K562 (cell line): Measurements from ENCODE around the gene SLC6A6. TPM values are rescaled to one million over a fixed set of nuclear protein-coding genes. Genes with fewer than 3 reads are reported as not detected.

Source experiments
- MNT ChIP-seq, 2 experiments: fragments of 450-650 bp; conservative IDR thresholded peaks; 2 replicates each; pipeline ENCODE4 v1.6.1; 2017; ENCODE audit warnings: mild to moderate bottlenecking in 2 of 2, moderate library complexity in 2 of 2
- MTA3 ChIP-seq: fragments of 450-650 bp; formaldehyde crosslinking; IDR thresholded peaks from 2 replicates; pipeline ENCODE4 v1.6.1; 2017; ENCODE audit warnings: mild to moderate bottlenecking, borderline replicate concordance
- NELFE ChIP-seq: IDR thresholded peaks from 2 replicates; pipeline ENCODE4 v1.6.1; 2011; ENCODE audit warnings: mild to moderate bottlenecking; ENCODE audit not compliant: insufficient read depth, insufficient read length
- NR3C1 ChIP-seq: sonication (generic); formaldehyde crosslinking; IDR thresholded peaks from 2 replicates; pipeline ENCODE4 v1.8.1; 2022; ENCODE audit warnings: missing genetic modification reagents
- NR4A1 ChIP-seq, 2 experiments: fragments of 250-450 bp in 1 of 2; fragments of 450-650 bp in 1 of 2; sonication (Bioruptor Pico) in 1 of 2; IDR thresholded peaks; 2 replicates each; pipeline versions ENCODE4 v1.4.0 to v1.6.1; 2016 to 2020; ENCODE audit warnings: mild to moderate bottlenecking in 2 of 2, missing compliant biosample characterization in 1 of 2, missing genetic modification characterization in 1 of 2, moderate library complexity in 1 of 2
- PTBP1 ChIP-seq: fragments of 200-400 bp; formaldehyde crosslinking; IDR thresholded peaks from 2 replicates; pipeline ENCODE4 v1.6.1; 2017; ENCODE audit warnings: low read depth, low read length
- RNF2 ChIP-seq: sonication (generic); IDR thresholded peaks from 2 replicates; pipeline ENCODE4 v1.6.1; 2016
- ZFPM2 ChIP-seq: fragments of 250-450 bp; sonication (Bioruptor Pico); IDR thresholded peaks from 2 replicates; pipeline ENCODE4 v1.5.1; 2022; ENCODE audit warnings: mild to moderate bottlenecking
- polyA plus RNA-seq, 8 experiments: library from polyadenylated mRNA; depleted of rRNA in 4 of 8; stranded (reverse) in 5 of 8; unstranded in 3 of 8; fragments of >200 nt; fragmentation: Nextera tagmentation in 2 of 8; fragmentation: Illumina TruSeq in 1 of 8; extraction: Ambion mirVana in 2 of 8; extraction: Trizol in 1 of 8; gene quantifications; 2 replicates each; pipeline versions ENCODE4 v1.2.1 to v1.2.3, GENCODE V29; 2011 to 2014; ENCODE audit warnings: inconsistent platforms in 1 of 8, missing spikeins in 1 of 8
- total RNA-seq, 7 experiments: library from RNA; depleted of rRNA in 6 of 7; stranded (reverse); fragments of >200 nt in 6 of 7; fragmentation: Illumina TruSeq in 2 of 7; extraction: Trizol in 2 of 7; gene quantifications; 2 replicates each; pipeline versions ENCODE4 v1.2.1 to v1.2.3, GENCODE V29; 2011 to 2021; ENCODE audit warnings: low replicate concordance in 1 of 7
- TF ChIP-seq, protein P1 (sequence below): fragments of 450-650 bp; IDR thresholded peaks from 2 replicates; pipeline ENCODE4 v1.7.0; 2016; ENCODE audit warnings: borderline replicate concordance
- TF ChIP-seq, protein P2 (sequence below): sonication (generic); formaldehyde crosslinking; IDR thresholded peaks from 2 replicates; pipeline ENCODE4 v1.8.0; 2022; ENCODE audit warnings: mild to moderate bottlenecking, missing genetic modification reagents
- TF ChIP-seq, protein P3 (sequence below): IDR thresholded peaks from 3 replicates; pipeline ENCODE4 v1.6.1; 2011; ENCODE audit warnings: borderline replicate concordance, mild to moderate bottlenecking; ENCODE audit not compliant: insufficient read length, insufficient read depth
- TF ChIP-seq, protein P4 (sequence below): sonication (generic); formaldehyde crosslinking; IDR thresholded peaks from 2 replicates; pipeline ENCODE4 v1.8.1; 2023; ENCODE audit warnings: mild to moderate bottlenecking, missing genetic modification reagents
- TF ChIP-seq, protein P5 (sequence below): IDR thresholded peaks from 2 replicates; pipeline ENCODE4 v1.6.1; 2012; ENCODE audit warnings: low read depth, low read length, improper control_type of control experiment, borderline replicate concordance
- TF ChIP-seq, protein P6 (sequence below): fragments of 200-400 bp; formaldehyde crosslinking; IDR thresholded peaks from 2 replicates; pipeline ENCODE4 v1.6.1; 2017; ENCODE audit warnings: mild to moderate bottlenecking, low read depth, low read length, moderate library complexity
- TF ChIP-seq, protein P7 (sequence below): fragments of 250-450 bp; sonication (Bioruptor Pico); IDR thresholded peaks from 2 replicates; pipeline ENCODE4 v1.5.0; 2021

SLC6A6 gene
- total and polyA plus RNA-seq, 9 of the 15 experiments (the other 6 are each of a cell fraction or from before 2014, with no cell fraction given) = 12.3 to 203 (median 93.2) TPM

DNA sequence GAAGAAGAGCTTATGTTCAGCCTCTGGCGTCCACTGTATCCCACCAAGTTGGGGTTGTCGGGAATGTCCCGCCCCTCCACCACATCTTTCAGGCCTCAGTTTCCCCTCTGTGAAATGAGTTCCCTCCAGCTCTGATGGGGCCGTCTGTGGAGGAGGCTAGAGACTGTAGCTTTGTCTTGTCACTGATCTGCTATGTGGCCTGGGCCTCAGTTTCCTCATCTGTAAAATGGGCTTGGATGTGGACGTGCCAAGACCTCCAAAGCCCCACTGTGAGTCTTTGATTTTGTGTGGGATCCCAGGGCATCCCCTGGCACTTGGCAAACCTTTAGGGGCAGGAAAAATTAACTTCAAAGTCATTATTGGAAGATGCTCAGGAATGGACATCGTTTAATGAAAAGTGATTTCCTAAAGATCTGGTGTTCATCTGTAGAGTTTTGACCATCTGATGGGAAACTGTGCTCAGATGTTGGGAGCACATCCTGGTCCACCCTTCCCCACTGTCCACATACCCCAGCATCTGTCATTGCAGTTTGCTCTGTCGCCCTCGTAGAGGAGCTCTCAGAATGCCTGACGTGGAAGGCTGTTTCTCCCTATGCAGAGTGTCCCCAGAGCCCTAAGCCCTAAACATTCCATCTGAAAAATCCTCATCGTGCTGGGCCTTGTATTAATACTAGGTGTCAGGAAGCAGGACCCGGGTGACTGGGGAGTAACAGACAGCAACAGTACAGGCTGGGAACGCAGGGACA lies 28.5 kb downstream of the SLC6A6 start (continued):
- TF ChIP-seq, protein P1, sequence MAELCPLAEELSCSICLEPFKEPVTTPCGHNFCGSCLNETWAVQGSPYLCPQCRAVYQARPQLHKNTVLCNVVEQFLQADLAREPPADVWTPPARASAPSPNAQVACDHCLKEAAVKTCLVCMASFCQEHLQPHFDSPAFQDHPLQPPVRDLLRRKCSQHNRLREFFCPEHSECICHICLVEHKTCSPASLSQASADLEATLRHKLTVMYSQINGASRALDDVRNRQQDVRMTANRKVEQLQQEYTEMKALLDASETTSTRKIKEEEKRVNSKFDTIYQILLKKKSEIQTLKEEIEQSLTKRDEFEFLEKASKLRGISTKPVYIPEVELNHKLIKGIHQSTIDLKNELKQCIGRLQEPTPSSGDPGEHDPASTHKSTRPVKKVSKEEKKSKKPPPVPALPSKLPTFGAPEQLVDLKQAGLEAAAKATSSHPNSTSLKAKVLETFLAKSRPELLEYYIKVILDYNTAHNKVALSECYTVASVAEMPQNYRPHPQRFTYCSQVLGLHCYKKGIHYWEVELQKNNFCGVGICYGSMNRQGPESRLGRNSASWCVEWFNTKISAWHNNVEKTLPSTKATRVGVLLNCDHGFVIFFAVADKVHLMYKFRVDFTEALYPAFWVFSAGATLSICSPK = no peak
- TF ChIP-seq MNT (conservative IDR thresholded peaks at IDR 0.05) = no peak
- TF ChIP-seq, protein P2, sequence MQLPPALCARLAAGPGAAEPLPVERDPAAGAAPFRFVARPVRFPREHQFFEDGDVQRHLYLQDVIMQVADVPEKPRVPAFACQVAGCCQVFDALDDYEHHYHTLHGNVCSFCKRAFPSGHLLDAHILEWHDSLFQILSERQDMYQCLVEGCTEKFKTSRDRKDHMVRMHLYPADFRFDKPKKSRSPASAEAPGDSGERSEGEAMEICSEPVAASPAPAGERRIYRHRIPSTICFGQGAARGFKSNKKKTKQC (CRISPR knock-in tag) = no peak
- no peak for TF ChIP-seq NR4A1 (CRISPR knock-in tag; IDR thresholded peaks at IDR 0.05)
- no peak for TF ChIP-seq NR4A1 (tag; IDR thresholded peaks at IDR 0.05)
- TF ChIP-seq, protein P3, sequence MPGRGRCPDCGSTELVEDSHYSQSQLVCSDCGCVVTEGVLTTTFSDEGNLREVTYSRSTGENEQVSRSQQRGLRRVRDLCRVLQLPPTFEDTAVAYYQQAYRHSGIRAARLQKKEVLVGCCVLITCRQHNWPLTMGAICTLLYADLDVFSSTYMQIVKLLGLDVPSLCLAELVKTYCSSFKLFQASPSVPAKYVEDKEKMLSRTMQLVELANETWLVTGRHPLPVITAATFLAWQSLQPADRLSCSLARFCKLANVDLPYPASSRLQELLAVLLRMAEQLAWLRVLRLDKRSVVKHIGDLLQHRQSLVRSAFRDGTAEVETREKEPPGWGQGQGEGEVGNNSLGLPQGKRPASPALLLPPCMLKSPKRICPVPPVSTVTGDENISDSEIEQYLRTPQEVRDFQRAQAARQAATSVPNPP = no peak
- TF ChIP-seq, protein P4, sequence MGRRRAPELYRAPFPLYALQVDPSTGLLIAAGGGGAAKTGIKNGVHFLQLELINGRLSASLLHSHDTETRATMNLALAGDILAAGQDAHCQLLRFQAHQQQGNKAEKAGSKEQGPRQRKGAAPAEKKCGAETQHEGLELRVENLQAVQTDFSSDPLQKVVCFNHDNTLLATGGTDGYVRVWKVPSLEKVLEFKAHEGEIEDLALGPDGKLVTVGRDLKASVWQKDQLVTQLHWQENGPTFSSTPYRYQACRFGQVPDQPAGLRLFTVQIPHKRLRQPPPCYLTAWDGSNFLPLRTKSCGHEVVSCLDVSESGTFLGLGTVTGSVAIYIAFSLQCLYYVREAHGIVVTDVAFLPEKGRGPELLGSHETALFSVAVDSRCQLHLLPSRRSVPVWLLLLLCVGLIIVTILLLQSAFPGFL = no peak
- TF ChIP-seq, protein P5, sequence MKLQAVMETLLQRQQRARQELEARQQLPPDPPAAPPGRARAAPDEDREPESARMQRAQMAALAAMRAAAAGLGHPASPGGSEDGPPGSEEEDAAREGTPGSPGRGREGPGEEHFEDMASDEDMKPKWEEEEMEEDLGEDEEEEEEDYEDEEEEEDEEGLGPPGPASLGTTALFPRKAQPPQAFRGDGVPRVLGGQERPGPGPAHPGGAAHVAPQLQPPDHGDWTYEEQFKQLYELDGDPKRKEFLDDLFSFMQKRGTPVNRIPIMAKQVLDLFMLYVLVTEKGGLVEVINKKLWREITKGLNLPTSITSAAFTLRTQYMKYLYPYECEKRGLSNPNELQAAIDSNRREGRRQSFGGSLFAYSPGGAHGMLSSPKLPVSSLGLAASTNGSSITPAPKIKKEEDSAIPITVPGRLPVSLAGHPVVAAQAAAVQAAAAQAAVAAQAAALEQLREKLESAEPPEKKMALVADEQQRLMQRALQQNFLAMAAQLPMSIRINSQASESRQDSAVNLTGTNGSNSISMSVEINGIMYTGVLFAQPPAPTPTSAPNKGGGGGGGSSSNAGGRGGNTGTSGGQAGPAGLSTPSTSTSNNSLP = no peak
- TF ChIP-seq, protein P6, sequence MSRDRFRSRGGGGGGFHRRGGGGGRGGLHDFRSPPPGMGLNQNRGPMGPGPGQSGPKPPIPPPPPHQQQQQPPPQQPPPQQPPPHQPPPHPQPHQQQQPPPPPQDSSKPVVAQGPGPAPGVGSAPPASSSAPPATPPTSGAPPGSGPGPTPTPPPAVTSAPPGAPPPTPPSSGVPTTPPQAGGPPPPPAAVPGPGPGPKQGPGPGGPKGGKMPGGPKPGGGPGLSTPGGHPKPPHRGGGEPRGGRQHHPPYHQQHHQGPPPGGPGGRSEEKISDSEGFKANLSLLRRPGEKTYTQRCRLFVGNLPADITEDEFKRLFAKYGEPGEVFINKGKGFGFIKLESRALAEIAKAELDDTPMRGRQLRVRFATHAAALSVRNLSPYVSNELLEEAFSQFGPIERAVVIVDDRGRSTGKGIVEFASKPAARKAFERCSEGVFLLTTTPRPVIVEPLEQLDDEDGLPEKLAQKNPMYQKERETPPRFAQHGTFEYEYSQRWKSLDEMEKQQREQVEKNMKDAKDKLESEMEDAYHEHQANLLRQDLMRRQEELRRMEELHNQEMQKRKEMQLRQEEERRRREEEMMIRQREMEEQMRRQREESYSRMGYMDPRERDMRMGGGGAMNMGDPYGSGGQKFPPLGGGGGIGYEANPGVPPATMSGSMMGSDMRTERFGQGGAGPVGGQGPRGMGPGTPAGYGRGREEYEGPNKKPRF = no peak
- 0 out of 2 replicates have a peak, but pooled peaks have one; percentile 61 for TF ChIP-seq PTBP1
- no peak for TF ChIP-seq MTA3
- no peak for TF ChIP-seq RNF2
- no peak for TF ChIP-seq NELFE
- TF ChIP-seq ZFPM2 = no peak
- TF ChIP-seq, protein P7, sequence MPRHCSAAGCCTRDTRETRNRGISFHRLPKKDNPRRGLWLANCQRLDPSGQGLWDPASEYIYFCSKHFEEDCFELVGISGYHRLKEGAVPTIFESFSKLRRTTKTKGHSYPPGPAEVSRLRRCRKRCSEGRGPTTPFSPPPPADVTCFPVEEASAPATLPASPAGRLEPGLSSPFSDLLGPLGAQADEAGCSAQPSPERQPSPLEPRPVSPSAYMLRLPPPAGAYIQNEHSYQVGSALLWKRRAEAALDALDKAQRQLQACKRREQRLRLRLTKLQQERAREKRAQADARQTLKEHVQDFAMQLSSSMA (CRISPR knock-in tag) = no peak
- no peak for TF ChIP-seq NR3C1
